GM12873 (cell line): Measurements from ENCODE around the gene SDE2.

Experiments
- CTCF ChIP-seq: IDR thresholded peaks from 2 replicates; pipeline ENCODE4 v1.5.1; 2012; ENCODE audit warnings: low read depth, mild to moderate bottlenecking, moderate library complexity, low read length, control low read depth; ENCODE audit not compliant: insufficient read depth; ENCODE audit errors: missing control alignments

The SDE2 gene

GRCh38 chr1:226026833-226027232 is 27.7 kb upstream of the SDE2 start:
- no peak for TF ChIP-seq CTCF

- no peak for TF ChIP-seq CTCF
These were observed 24.6 kb upstream of the SDE2 start for GRCh38 chr1:226023735-226024134.

GRCh38 chr1:226021801-226022200 is 22.7 kb upstream of the SDE2 start:
- TF ChIP-seq CTCF, result no peak

- no peak for TF ChIP-seq CTCF
These were observed 22.3 kb upstream of the SDE2 start for GRCh38 chr1:226021401-226021800.

GRCh38 chr1:226019572-226019971 is 20.4 kb upstream of the SDE2 start:
- no peak for TF ChIP-seq CTCF

- no peak for TF ChIP-seq CTCF
These were observed 17.9 kb upstream of the SDE2 start for GRCh38 chr1:226017070-226017469.

GRCh38 chr1:226009650-226010044 is 10.5 kb upstream of the SDE2 start:
- no peak for TF ChIP-seq CTCF
